Epidermal melanocyte (primary cell): ENCODE measurements around the gene OSM.
"Not testable (repeated sequence)": the region's sequence is repeated elsewhere in the genome, so short reads cannot be mapped to it uniquely, and the experiment has no call there.

Experiments used
- DNase-seq: peaks from one replicate; pipeline ENCODE4 v3.0.0; 2011; ENCODE audit warnings: low spot score; ENCODE audit not compliant: insufficient read length

Gene OSM

DNA sequence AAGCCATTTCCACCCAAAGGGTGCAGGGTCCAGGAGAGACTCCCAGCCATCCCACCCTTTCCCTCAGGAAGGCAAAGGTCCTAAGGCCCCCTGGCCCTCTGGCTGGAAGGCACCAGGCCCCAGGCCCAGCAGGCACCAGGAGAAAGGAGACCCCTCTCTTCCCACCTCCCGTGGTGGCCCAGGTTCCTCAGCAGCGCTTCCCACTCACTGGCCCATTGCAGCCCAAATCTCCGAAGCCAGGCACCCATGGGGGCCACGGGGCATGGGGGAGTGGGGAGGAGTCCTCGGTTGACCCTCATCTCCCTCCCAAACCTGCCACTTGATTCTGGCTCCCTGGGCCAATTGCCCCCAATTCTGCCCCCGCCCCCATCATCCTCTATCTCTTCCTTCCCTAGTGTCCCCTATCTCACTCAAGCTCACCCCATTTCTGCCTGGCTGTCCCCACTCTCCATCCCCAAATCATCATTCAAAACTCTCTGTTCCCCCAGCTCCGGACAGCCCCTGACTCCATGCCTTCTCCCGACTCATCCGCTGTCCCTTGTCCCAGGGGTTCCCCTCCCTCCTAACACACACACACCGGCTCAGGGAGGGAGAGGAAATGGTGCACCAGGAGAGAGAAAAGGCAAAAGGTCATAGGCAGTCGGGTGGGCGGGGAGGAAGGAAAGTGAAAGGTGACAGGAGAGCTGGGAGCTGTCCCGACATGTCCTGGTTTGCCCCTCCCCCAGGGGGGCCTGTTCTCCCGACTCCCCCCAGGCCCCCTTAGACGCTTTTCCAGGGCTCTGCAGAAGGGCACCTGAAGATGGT, 21.3 kb downstream of the OSM start:
- no peak for DNase-seq

DNA sequence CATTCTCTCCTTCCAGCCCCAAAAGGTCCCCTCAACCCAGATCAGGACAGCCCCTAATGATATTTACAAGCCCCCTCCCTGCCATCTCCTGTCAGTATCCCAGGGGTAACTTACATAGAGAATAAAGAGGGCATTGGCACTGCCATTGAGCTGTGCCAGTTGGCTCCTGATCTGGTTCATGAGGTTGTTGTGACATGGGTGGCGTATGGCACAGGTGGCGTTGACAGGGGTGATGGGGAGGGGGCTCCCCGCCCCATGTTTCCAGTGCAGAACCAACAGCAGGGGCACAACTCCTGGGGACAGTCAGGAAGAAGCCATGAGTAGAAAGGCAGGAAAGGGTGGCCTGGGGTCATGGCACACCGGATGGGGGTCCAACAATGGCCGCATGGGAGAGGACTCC, 22.0 kb downstream of the OSM start:
- DNase-seq = no peak

- no peak for DNase-seq
Observed at GRCh38 chr22:30244066-30244465, 22.6 kb downstream of the OSM start.

DNA sequence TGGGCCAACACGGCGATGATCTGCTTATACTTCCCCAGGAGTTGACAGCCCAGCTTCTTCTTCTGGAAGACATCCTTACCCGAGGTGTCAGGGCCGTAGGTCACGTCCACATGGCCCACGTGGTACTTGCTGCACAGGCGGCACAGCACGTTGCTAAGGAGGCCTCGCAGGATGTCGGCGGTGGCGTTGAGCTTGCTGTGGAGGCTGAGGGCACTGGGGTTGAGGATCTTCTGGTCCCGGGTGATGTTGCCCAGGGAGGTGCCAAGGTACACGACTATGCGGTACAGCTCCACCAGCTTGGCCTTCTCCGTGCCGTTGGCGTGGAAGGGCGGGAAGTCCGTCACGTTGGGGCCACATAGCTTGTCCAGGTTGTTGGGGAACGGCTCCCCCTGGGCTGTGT, 23.0 kb downstream of the OSM start:
- DNase-seq = no peak

GRCh38 chr22:30241576-30242371, 24.9 kb downstream of the OSM start:
- no peak for DNase-seq

- DNase-seq = no peak
Observed at GRCh38 chr22:30240541-30241417, 25.9 kb downstream of the OSM start.

GRCh38 chr22:30239488-30240405, 26.9 kb downstream of the OSM start:
- no peak for DNase-seq

- DNase-seq = no peak
Observed at GRCh38 chr22:30238661-30239487, 27.8 kb downstream of the OSM start.

GRCh38 chr22:30238136-30238535, 28.5 kb downstream of the OSM start:
- DNase-seq = no peak

- no peak for DNase-seq
Observed at GRCh38 chr22:30236875-30237274, 29.8 kb downstream of the OSM start.

DNA sequence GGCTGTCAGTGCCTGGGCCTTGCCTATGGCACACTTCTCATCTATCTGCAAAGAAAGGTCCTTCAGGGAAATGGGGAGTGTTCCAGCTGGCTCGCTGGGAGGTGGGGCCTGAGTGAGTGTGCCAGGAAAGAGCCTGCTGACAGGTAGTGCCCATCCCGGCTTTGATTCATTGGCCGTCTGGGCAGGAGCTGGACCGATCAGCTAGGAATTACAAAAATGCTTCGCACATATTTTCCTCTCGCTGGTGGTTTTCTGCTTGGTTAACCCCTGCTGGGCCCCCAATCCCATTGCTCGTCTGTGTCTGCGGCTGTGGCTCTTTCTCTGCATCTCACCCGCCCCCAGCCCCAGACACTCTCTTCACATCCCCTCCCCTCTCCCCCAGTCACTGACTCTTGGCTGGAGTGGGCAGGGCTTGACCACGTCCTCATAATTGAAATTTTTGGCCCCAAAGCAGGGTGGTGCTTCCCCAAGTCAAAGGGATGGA, 30.9 kb downstream of the OSM start:
- no peak for DNase-seq

- no peak for DNase-seq
Observed at GRCh38 chr22:30234786-30235470, 31.7 kb downstream of the OSM start.

DNA sequence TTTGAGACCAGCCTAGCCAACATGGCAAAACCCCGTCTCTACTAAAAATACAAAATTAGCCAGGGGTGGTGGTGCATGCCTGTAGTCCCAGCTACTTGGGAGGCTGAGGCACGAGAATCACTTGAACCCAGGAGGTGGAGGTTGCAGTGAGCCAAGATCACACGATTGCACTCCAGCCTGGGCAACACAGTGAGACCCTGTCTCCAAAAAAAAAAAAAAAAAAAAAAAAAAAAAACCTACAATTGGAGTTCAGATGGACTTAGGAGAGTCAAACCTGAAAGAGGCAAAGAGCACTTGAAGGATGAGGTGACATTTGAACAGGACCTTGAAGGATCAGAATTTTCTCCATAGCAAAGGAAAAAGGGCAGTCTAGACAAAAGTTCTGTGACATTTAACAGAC, 32.3 kb downstream of the OSM start:
- DNase-seq = not testable (repeated sequence)

DNA sequence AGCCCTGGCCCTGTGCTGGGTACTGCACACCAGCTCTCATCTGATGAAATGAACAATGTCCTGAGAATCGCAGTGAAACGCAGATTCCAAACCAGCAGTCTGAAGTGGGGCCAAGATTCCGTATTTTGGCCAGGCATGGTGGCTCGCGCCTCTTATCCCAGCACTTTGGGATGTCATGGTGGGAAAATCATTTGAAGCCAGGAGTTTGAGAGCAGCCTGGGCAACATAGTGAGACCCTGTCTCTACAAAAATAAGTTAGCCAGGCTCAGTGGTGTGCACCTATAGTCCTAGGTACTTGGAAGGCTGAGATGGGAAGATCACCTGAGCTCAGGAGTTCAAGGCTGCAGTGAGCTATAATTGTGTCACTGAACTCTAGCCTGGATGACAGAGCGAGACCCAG, 33.1 kb downstream of the OSM start:
- no peak for DNase-seq

- DNase-seq = no peak
Observed at GRCh38 chr22:30232716-30233218, 33.9 kb downstream of the OSM start.

GRCh38 chr22:30230787-30231461, 35.7 kb downstream of the OSM start:
- no peak for DNase-seq

- no peak for DNase-seq
Observed at GRCh38 chr22:30230330-30230729, 36.3 kb downstream of the OSM start.
